GM12865 (cell line): ENCODE results near the gene PABPN1.
"Not testable (repeated sequence)": the region's sequence is repeated elsewhere in the genome, so short reads cannot be mapped to it uniquely, and the experiment has no call there.

Experiments
- DNase-seq: peaks from one replicate; pipeline ENCODE4 v3.0.0; 2010; ENCODE audit warnings: low read depth
- H3K4me3 ChIP-seq: 2 replicates; pipeline ENCODE4 v1.5.1; 2011; ENCODE audit warnings: mild to moderate bottlenecking, low read depth, low read length, control low read depth
- TF ChIP-seq, protein P1 (sequence below): IDR thresholded peaks from 2 replicates; pipeline ENCODE4 v1.5.1; 2011; ENCODE audit warnings: low read length, control low read depth, low read depth, inconsistent platforms; ENCODE audit not compliant: insufficient read depth; ENCODE audit errors: missing control alignments

PABPN1 gene, protein sequence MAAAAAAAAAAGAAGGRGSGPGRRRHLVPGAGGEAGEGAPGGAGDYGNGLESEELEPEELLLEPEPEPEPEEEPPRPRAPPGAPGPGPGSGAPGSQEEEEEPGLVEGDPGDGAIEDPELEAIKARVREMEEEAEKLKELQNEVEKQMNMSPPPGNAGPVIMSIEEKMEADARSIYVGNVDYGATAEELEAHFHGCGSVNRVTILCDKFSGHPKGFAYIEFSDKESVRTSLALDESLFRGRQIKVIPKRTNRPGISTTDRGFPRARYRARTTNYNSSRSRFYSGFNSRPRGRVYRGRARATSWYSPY

DNA sequence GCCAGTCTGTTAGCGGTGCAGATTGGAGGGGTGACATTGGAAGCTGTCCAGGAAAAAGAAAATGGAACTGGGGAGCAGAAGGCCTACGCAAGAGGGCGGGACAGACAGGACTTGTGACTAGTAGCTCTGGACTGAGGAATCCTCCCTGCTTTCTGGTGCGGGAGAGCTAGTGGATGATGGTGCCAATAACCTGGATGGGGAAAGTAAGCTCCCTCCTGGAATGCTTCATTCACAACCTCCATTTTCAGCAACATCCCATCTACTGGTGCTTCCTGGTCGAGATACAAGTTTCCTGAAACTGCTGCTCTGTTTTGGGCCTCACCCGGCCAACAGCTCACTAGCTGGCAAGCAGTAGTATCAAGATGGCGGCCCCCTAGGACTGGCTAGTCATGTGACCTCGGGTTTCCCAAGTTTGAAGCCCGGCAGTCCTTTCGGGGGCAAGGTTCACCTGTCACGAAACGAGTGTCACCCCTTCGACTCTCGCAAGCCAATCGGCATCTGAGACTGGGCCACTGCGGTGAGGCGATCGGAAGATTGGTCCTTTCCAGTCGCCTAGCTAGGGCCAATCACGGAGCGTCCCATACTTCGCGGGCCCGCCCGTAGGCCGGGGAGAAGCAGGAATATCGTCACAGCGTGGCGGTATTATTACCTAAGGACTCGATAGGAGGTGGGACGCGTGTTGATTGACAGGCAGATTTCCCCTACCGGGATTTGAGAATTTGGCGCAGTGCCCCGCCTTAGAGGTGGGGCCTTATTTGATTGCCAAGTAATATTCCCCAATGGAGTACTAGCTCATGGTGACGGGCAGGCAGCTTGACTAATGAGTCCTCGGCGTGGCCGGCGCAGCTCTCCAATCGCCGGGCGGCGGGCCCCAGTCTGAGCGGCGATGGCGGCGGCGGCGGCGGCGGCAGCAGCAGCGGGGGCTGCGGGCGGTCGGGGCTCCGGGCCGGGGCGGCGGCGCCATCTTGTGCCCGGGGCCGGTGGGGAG is at the start of gene PABPN1:
PABPN1 (plus strand) TSS at position 874 of the 988 bp plus-strand sequence; CDS start at position 887, 13 bp downstream.
- peak; percentile 100 for DNase-seq
- H3K4me3 ChIP-seq = peak within 1 kb of the TSS; percentile 86
- TF ChIP-seq, protein P1, sequence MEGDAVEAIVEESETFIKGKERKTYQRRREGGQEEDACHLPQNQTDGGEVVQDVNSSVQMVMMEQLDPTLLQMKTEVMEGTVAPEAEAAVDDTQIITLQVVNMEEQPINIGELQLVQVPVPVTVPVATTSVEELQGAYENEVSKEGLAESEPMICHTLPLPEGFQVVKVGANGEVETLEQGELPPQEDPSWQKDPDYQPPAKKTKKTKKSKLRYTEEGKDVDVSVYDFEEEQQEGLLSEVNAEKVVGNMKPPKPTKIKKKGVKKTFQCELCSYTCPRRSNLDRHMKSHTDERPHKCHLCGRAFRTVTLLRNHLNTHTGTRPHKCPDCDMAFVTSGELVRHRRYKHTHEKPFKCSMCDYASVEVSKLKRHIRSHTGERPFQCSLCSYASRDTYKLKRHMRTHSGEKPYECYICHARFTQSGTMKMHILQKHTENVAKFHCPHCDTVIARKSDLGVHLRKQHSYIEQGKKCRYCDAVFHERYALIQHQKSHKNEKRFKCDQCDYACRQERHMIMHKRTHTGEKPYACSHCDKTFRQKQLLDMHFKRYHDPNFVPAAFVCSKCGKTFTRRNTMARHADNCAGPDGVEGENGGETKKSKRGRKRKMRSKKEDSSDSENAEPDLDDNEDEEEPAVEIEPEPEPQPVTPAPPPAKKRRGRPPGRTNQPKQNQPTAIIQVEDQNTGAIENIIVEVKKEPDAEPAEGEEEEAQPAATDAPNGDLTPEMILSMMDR = no peak

DNA sequence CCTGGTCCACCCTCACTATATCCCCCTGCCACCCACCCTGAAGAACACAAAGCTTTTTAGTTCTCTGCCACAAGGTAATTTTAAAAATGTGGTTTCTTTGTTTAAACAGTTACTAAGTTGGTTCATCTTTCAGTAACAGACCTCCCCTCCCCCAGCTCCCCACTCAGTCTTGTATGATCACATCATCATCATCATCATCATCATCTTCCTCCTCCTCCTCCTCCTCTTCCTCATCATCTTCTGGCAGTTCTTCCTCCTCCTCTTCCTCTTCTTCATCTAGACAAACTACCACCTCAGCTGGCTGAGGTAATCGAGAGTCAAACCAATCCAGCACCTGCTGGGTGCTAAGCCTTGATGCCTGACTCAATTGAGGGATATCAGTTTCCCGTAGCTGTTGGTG is 45.8 kb upstream of the PABPN1 start:
- TF ChIP-seq, protein P1 = no peak
- DNase-seq = no peak
- no peak overlapping the region for H3K4me3 ChIP-seq

DNA sequence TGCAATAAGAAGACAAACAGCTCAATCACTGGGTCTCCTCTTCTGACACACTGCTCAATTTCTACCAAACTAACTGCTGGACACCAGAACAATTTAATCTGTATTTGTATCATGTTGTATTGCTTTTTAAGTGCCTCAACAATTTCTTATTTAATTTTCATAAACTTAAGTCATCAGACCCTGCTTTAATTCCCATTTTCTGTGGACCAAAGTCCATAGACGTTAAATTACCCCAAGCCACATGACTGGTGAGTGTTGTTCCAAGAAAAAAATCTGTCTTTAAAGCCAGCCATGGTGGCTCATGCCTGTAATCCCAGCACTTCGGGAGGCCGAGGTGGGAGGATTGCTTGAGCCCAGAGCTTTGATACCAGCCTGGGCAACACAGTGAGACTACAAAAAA is 44.1 kb upstream of the PABPN1 start:
- H3K4me3 ChIP-seq = no peak overlapping the region
- TF ChIP-seq, protein P1 = no peak
- DNase-seq = no peak

DNA sequence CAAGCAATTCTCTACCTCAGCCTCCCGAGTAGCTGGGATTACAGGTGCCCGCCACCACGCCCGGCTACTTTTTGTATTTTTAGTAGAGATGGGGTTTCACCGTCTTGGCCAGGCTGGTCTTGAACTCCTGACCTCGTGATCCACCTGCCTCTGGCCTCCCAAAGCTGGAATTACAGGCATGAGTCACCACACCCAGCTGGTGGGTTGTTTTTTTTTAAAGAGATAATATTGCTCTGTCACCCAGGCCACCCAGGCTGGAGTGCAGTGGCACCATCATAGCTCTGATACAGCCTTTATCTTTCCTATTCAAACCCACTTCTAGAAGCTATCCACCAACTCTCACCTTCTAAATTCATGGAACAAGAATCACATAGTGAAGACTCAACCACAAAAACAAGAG is 43.3 kb upstream of the PABPN1 start:
- DNase-seq, H3K4me3 ChIP-seq: not testable (repeated sequence)

DNA sequence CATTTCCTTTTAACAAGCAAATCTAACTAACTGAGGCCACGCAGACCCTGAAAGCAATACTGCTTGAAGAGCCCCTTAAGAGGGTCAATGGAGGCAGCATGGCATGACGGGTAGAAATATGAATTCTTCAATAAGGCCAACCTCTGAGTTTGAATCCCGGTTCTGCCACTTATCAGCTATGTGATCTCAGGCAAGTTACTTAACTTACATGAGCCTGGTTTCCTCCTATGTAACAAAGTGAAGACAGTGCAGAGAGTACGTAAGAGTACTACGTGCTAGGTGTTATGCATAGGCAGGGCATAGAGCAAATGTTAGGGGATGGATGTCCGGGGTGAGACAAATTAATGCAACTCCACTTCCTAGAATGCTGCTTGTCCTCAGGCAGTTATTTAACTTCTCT is 40.0 kb upstream of the PABPN1 start:
- no peak for DNase-seq
- no peak overlapping the region for H3K4me3 ChIP-seq
- TF ChIP-seq, protein P1 = no peak

DNA sequence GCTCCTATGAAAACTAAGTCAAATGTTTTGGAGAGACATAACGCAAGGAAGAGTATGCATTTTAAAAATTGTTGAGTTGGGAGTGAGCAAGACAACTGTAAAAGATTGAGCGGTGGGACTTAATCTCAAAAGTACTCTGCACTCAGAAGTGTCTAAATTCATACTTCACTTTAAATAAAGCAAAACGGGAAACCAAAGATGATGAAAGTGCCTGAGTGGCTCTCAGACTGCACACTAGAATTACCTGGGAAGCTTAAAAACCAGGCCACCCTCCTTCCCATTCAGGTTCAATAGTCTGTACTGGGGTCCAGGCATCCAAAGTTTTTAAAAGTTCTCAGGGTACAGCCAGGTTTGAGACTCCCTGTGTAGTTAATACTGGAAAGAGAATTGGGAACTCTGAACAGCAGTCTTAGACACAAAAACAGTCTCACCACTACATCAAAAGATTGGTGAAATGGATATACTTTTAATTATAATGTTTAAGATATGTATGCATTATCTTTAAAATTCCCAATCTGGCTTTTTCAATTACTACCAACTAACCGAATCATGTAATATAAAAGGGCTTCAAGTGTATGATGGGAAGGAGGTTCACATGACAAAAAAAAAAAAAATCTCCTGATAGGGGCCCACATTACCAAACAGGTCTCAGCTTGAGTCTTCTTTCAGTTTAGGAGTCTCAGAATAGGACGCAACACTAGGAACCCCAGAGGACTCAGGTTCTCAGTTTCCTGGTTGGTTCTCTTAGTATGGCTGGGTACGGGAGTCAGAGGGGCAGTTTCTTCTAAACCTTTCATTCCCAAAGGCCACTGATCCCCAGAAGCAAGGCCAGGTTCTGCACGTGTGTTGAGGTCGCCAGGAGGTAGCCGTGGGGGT is 36.4 kb upstream of the PABPN1 start:
- peak overlapping the region; percentile 99 for H3K4me3 ChIP-seq
- peak; percentile 73 for DNase-seq
- TF ChIP-seq, protein P1 = no peak
